GM18517 (cell line): ENCODE data around the gene YTHDF1.
A peak's percentile ranks its signal among the peaks of the same experiment; 100 is the strongest.
"Not testable (repeated sequence)": the region's sequence is repeated elsewhere in the genome, so short reads cannot be mapped to it uniquely, and the experiment has no call there.

ENCODE experiments used
- ATAC-seq: cut with Tn5 transposase; IDR thresholded peaks from one replicate; pipeline ENCODE4 v1.9.1; 2021; ENCODE audit warnings: mild to moderate bottlenecking, moderate library complexity; ENCODE audit not compliant: unreplicated experiment

YTHDF1 gene

DNA sequence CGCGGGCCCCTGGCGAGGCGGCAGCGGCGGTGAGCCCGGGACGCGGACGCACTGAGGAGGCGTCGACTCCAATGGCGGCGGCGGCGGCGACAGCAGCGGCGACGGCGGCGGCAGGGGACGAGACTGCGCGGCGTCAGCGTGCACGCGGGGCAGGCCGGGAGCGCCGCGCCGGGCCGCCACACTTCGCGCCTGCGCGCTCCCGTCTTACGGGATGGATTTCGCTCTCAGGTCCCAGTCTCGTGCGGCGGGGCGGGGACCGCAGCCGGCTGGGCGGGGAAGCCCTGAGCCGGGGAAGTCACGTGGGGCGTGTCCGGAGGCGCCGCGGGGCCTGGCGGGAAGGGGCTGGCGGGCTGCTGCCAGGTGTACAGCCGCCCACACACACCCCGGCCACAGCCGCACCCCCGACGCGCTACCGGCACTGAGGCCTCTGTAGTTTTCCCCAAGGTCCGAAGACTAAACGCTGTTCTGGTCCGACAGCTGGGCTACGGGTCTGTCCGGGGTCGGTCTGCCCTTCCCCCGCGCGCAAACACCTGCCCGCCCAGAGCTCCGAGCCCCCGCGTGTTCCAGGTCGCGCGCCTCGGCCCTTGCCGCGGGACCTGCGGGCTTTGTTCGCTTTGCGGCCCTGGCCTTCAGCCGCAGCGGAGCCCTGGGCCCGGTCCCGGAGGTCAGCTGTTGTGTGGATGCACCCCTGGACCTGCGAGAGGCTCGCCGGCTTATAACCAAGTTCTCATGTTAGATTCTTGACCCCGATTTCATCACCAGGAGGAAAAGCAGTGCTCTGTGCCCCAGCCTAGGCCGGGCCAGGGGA lies at the start of gene YTHDF1:
TSS of gene YTHDF1 (minus strand) at position 91 of the 808 bp plus-strand sequence. CDS start 239 bp downstream, outside the sequence.
- ATAC-seq, result peak; percentile 92

DNA sequence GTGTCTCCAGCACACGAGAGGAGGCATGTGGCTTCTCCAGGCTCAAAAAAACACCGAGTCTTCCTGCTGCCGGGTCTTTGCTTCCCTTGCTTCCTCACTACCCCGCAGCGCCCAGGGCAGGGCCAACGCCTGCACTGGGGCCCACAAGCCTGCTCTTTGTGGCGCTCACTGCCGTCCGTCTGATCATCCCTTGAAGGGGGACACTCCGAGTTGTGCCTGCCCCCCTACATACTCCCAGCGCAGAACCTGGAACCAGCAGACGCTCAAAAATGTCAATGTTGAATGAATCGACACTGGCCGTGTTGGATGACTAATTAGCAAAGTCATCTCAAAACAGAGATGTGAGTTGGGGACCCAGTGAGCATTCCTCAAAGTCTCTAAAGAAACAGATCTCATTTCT lies 48.6 kb upstream of the YTHDF1 start:
- no peak for ATAC-seq

- ATAC-seq, result no peak
Measured at GRCh38 chr20:63264000-63264399, 48.1 kb upstream of the YTHDF1 start.

- ATAC-seq, result no peak
Measured at GRCh38 chr20:63262836-63263235, 46.9 kb upstream of the YTHDF1 start.

- ATAC-seq, result no peak
Measured at GRCh38 chr20:63261795-63262528, 46.0 kb upstream of the YTHDF1 start.

DNA sequence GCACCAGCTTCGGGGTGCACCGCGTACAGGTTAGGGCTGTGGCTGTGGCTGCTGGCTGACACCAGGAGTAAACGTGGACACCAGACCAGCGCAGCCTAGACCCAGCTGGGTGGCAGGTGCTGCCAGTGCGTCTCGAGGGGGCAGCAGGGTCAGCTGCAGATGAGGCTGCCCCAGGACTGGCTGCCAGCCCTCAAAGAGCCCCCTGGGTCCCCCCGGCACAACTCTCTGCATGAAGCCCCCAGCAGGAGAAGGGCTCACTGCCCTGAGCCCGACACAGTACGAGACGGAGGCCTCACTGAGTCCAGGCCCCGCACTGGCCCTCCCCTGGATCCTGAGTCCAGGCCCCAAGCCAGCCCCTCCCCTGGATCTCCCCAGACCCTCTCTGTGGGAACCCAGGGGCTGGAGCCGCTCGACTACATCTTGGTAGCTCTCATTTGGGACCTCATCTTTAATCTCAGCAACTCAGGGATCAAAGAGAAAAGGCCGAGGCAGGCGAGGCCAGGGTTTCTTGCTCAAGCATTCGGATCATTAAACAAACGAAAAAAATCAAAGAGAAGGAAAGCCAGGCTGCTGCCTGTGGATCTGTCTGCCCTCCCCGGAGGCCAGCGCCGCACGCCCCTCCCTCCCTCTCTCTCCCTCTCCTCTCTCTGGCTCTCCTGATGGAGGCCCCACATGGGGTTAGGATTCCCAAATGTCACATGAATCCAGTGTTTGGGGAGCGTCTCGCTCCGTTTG lies 45.3 kb upstream of the YTHDF1 start:
- ATAC-seq, result no peak

DNA sequence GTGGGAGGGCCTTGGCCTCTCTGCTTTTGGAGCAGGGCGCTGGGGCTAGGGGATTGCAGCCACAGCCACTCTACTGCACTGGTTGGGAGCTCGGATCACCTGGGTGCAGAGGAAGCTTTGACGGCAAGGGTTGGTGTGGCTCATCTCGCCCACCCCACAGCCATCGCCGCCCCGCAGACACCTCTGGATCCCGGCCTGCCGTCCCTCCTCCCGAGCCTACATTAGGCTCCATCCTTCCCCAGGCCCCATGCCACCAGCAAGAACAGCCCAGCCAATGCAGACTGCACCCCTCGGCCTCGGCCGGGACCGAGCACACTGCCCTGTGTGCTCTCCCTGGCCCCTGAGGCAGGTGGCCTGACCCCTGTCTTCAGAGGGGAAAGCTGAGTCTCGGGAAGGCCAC lies 44.6 kb upstream of the YTHDF1 start:
- ATAC-seq, result no peak

DNA sequence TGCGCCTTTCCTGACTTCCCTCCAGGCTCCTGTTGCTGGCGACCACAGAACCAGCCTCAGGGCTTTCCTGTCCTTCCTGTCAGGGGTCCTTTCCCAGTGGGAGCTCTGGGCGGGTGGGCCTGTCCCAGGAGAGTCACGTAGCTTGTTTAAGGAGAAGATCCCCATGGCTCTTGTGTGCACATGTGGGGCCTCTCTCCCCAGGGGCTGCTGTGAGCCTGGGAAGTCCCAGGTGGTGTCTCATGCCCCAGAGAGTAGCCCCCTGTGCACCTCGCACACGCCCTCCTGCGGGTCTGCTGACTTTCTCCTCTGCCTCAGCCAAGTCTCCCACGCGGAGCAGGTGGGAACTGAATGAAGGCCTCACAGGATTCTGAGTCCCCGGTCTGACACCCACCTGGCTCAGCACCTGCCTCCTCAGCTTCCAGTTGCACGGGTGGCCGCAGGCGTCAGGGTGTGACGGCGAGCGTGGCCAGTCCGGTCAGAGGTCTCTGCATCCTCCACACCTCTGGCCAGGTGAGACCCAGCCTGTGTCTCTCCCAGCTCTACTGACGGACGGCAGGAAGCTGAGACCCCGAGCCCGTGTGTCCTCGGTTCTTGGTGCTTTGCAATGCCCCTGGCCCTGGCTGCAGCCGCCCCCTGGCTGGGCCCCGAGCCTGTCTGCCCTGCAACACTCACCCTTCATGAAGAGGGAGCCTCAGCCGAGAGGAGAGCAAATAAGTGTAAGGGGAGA lies 44.0 kb upstream of the YTHDF1 start:
- ATAC-seq, result no peak

GRCh38 chr20:63258781-63259180 lies 42.9 kb upstream of the YTHDF1 start:
- ATAC-seq, result no peak

- ATAC-seq, result no peak
Measured at GRCh38 chr20:63257629-63258028, 41.7 kb upstream of the YTHDF1 start.

- ATAC-seq, result no peak
Measured at GRCh38 chr20:63256954-63257353, 41.0 kb upstream of the YTHDF1 start.

DNA sequence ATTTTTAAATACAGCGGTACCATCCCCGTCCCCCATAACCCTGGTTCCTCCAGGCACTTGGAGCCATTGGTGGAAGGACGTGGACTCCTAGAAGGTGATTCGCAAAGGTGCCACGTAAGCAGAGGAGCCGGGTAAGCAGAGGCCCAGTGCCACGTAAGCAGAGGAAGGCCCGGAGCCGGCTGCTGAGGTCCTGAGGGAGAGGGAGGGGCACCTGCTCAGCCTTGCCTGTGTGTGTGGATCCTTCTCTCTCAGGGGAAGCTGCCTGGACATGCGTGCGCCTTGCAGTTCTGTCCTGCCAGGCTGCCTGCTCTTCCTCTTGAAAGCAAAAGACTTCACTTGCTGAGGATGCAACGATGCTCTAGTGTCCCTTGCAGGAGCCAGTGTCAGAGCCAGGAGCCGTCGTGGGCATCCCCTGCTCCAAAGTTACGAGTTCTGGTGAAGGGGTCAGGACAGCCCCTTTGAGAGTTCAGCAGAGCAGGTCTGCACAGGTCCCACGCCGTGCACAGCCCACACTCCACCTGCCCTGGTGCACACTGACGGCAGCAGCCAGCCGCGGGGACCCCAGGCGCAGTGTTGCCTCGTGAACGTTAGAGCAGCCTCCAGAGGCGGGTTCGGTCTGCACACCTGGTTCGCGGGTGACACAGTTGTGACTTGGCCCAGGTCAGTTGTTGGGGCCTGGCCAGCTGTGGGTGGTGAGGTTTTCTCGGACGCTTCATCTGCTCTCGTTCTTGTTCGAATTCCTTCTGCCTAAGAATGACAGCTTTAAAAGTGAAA lies 40.2 kb upstream of the YTHDF1 start:
- no peak for ATAC-seq

DNA sequence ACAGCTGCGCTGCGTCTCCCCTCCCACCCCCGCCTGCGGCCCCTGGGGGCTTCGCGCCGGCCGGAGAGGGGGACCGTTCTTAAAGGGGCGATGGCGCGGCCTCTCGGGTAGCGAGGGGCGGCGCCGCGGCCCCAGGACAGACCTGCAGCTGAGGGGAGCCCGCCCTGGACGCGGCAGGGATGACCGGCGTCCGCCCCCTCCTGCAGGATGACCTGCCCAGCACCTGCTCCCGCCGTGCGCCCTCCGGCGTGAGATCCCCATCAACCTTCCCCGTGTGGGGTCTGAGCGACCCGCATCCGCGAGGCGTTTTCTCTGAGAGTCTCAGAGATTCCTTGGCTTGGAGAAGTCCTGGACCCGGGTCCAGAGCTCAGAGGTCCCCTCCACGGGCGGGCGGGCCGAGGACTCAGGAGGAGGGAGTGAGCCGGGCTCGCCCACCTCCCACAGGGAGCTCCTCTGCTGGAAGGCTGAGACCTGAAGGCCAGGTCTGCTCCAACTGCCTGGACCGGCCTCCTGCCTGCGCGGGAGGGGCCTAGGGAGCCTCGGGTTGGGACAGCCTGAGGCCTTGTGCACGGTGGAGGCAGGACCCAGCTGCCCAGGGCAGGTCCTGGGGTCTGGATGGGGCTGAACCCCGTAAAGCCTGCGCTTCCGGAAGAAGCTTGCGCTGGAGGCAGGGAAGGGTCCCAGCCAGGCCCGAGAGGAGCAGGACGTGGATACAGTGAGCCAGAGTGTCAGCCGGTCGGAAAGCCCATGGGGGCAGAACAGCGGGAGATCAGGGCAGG lies 38.9 kb upstream of the YTHDF1 start:
- ATAC-seq, result no peak

- no peak for ATAC-seq
Measured at GRCh38 chr20:63254232-63254605, 38.3 kb upstream of the YTHDF1 start, which contains the start of gene NKAIN4. TSS of gene NKAIN4 (minus strand) at chr20:63254463. CDS start at chr20:63254450, 13 bp downstream.

DNA sequence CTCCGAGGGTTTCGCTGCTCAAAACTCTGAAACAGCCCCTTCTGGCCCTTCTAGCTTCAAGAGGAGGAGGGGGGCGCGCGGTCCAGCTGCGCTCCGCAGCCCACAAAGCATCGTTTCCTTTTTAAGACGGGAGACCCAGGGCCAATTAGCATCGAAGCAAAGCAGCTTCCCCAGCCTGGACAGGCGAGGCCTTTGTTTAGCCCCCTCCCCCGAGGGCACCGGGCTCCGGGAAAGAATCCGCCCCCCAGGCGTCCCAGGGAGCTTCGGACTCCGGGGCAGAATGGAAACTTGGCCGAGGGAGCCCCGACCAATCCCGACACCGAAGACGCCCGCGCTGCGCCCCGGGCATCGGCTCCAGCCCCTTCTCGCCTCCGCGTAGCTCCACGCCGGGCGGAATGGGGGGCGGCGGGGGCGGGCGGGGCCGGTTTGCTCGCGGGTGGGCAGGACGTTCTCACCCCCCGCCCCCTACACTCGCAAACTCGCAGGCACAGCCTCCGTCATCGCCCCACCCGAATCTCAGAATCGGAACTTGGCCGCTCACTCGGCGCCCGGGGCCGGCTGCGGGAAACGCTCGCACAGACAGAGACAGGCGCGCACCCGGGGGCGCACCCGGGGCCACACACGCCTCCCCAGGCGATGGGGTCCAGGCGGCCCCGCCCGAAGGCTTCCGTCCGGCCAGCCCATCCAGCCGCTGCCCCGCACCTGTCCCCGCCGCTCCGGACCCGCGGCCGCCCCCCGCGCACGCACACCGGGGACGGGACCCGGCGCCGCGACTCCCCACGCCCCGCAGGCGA lies 37.7 kb upstream of the YTHDF1 start:
- ATAC-seq, result no peak

- ATAC-seq, result no peak
Measured at GRCh38 chr20:63253065-63253437, 37.1 kb upstream of the YTHDF1 start.

DNA sequence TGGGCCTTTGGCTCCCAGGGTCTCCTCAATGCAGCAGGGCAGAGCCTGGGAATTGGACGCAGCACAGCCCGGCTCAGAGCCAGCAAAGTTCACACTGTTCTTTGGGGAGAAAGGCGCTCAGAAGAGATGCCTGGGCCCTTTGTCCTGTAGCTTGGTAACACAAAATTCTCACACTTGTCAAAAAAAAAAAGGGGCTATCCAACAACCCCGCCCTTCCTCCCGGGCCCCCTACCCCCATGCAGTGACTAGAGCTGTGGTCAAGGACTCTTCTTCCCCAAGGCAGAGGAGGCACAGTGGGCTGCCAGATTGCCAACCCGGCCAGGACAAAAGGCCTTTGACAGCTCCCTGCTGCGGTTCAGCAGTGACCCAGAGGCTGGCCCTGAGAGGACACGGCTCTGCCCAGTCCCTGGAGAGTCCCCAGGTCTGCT lies 36.4 kb upstream of the YTHDF1 start:
- ATAC-seq, result no peak

DNA sequence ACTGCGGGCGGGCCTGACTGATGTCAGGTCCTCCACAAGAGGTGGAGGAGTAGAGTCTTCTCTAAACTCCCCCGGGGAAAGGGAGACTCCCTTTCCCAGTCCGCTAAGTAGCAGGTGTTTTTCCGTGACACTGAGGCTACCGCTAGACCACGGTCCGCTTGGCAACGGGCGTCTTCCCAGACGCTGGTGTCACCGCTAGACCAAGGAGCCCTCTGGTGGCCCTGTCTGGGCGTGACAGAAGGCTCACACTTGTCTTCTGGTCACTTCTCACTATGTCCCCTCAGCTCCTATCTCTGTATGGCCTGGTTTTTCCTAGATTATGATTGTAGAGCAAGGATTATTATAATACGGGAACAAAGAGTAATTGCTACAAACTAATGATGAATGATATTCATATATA lies 35.4 kb upstream of the YTHDF1 start:
- ATAC-seq, result not testable (repeated sequence)

- no peak for ATAC-seq
Measured at GRCh38 chr20:63249891-63250290, 34.0 kb upstream of the YTHDF1 start.
